ENCODE data around the gene CHST13.

The CHST13 gene

DNA sequence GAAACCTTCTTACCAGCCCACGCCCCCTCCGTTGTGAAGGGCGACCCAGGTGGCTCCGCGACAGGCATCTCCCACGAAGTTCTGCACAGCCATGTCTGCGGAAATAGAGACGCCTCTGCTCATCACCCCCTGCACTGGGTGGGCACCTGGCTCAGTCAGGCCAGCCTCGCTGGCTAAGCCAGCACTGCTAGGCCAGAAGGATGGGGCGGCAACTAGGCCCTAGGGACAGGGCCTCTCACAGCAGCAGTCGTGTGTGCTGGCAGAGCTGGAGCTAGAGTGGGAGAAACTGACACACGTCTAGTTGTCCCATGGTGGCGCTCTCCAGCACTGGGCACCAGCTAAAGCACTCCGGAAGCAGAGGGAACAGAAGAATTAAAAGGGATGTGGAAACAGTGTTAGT is 35.8 kb upstream of the CHST13 start:
- DNase-seq (ENCODE audit: low read depth) = no peak

DNA sequence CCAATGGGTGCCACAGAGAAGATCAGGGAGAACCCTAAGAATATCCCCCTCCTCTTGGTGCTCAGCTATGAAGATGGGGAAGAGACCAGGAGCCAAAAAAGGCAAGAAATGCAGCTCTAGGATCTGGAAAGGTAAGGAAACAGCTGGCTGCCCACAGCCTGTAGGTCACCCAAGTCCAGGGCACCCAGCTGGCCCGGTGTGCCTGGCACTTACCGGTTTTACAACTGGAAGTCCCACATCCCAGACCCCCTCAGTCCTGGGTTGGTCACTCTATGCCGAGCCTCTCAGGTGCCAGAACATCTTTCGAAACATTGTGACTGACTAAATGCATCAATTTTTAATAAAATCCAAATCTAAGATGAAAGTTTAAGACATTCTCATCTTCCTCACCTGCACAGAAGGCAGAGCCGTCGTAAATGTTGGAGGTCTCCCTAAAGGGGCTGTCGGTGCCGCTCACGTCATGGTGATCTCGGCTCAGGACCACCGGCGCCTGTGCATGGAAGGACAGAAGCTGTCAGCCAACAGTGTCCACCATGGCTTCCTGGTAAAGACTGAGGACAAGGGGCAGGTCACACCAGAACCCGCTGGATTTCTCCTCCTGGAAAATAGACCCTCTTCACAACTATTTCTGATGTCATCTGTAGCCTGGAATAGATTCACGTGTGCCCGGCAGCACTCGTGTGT is 34.9 kb upstream of the CHST13 start:
- no peak for DNase-seq (ENCODE audit: low read depth)

DNA sequence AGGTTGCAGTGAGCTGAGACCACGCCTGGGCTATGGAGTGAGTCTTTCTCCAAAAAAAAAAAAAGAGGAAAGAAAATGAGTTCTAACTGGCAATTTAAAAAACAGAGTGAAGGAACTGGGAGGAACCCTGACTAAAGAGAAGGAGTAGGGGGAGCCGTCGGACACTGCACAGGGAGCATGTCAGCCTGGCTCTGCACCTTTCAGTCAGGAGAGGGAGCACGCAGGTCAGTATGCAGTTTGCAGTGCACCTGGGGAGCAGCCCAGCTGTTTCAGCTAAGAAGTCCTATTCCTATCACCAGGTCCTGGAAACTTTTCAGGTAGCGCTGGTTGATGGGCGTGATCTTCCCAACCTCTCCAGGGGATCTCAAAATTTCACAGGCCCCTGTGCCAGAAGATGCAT is 33.3 kb upstream of the CHST13 start:
- no peak for DNase-seq (ENCODE audit: low read depth)

GRCh38 chr3:126491221-126492013 is 32.5 kb upstream of the CHST13 start:
- DNase-seq (ENCODE audit: low read depth) = no peak

DNA sequence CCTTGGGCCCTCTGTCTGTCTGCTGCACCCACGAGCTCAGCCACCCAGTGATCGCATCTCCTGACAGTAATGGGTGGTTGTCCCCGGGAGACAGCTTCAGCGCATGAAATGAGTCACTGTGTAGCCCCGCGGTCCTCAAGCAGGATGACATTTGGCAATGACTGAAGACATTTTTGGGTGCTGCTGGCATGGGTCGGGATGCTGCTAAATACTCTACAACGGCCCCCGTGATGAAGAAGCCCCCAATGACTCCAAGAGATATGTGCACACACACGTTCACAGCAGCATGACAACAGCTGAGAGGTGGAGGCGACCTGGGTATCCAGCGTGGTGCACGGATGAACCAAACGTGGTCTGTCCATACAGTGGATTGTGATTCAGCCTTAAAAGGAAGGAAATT is 30.9 kb upstream of the CHST13 start:
- DNase-seq (ENCODE audit: low read depth) = no peak

DNA sequence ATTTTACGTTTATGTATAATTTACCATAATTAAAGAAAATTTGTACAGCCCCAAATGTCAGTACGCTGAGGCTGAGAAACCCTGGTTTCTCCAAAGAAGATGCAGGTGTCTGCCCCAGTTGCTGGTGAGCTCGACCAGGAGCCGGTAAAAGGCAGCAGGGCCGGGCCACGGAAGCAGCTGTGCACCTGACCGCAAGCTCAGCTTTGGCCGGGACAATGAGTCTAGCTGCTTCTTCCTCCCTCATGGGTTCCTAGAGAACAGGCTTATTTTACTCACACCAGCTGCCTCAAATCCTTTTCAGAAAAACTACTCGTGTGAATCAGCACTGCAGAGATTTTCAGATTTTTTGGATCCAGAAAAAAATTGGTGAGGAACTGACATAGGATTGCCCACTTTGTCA is 30.2 kb upstream of the CHST13 start:
- no peak for DNase-seq (ENCODE audit: low read depth)

- DNase-seq (ENCODE audit: low read depth) = no peak
Observed at GRCh38 chr3:126494204-126494969, 29.6 kb upstream of the CHST13 start.

GRCh38 chr3:126494970-126495230 is 29.1 kb upstream of the CHST13 start:
- DNase-seq (ENCODE audit: low read depth) = no peak

- no peak for DNase-seq (ENCODE audit: low read depth)
Observed at GRCh38 chr3:126495786-126496185, 28.2 kb upstream of the CHST13 start.

- no peak for DNase-seq (ENCODE audit: low read depth)
Observed at GRCh38 chr3:126496894-126497850, 26.8 kb upstream of the CHST13 start.

GRCh38 chr3:126497956-126498355 is 26.0 kb upstream of the CHST13 start:
- DNase-seq (ENCODE audit: low read depth) = no peak

DNA sequence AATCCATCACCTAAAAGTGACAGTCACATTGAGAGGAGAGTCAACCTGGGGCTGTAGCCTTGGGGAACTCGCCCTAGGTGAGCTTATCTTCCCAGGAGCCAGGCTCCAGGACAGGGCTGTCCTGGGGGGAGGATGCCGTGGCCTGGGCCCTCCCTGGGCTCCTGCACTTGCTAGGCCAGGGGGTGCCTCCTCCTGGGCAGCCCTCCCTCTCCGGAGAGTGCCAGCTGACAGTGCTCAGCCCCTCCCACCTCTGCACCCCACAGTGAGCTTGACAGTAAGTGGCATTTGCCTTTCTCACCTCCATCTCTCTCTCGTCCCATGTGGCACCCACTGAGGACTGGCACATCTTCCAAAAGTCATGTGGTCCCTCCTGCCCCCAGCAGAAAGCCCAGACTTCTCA is 25.5 kb upstream of the CHST13 start:
- DNase-seq (ENCODE audit: low read depth) = no peak

- DNase-seq (ENCODE audit: low read depth) = no peak
Observed at GRCh38 chr3:126498929-126499328, 25.0 kb upstream of the CHST13 start.

DNA sequence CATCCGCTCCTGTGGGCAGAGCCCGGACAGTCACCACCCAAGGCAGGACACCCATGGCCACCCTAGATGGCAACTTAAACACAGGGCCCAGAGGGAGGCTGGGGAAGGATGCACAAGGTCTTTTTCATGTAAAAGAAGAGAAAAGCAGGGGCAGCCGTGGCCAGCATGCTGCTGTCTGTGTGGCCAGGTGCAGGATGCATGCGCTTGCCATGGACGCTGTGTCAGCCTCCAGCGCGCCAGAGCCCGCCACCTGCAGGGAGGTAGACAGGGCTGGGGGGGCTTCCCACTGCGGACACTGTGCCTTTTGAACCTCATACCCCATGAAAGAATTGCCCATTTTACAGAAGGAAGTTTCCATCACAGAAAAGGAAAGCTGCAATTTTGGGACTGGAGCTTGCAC is 24.6 kb upstream of the CHST13 start:
- no peak for DNase-seq (ENCODE audit: low read depth)

- no peak for DNase-seq (ENCODE audit: low read depth)
Observed at GRCh38 chr3:126500016-126500415, 23.9 kb upstream of the CHST13 start.

DNA sequence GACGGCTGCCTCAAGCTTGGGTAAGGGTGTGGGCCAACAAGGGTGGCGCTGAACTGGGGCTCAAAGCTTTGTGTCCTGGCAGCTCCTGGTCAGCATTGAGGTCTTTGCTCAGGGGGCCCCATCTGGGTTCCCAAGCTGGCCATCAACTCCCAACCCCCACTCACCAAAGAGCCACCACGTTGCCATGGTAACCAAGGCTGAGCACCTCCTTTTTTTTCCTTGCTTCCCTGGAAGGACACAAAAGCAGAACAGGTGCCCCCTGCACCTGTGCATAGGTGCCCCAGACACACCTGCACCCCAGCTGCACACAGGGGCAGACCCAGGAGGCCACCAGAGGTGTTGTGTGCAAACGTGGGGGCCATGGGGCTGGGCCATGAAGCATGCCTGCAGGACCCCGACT is 22.9 kb upstream of the CHST13 start:
- DNase-seq (ENCODE audit: low read depth) = no peak

GRCh38 chr3:126501736-126502135 is 22.2 kb upstream of the CHST13 start:
- DNase-seq (ENCODE audit: low read depth) = no peak

DNA sequence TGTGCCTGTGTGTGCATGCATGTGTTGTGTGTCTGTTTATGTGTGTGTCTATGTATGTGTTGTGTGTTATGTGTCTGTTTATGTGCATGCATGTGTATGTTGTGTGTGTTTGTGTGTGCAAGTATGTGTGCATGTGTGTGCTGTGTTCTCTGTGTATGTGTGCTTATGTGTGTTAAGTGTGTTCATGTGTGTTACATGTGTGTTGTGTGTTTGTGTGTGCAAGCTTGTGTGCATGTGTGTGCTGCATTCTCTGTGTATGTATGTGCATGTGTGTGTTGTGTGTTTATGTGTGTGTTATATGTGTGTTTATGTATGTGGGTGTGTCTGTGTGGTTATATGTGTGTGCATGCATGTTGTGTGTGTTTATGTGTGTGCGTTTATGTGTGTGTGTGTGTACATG is 21.3 kb upstream of the CHST13 start:
- no peak for DNase-seq (ENCODE audit: low read depth)

GRCh38 chr3:126503701-126504100 is 20.3 kb upstream of the CHST13 start:
- no peak for DNase-seq (ENCODE audit: low read depth)

GRCh38 chr3:126507886-126508285 is 16.1 kb upstream of the CHST13 start:
- DNase-seq (ENCODE audit: low read depth) = no peak

DNA sequence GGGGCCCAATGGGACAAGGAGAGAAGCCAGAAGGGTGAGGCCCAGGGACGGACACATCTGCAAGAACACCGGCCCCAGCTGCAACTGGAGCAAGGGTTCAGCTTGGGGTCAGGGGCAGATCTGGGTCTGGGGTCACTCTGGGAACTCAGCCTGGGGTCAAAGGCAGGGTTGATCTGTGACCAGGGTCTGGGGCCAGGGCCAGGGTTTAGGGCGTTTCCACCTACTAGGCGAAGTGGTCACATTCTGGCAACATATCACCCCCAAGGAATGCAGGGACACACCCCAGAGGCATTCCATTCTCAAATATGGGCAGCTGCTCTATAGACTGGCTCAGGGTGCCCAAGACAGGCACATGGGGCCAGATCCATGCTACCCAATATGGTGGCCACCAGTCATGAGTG is 15.4 kb upstream of the CHST13 start:
- no peak for DNase-seq (ENCODE audit: low read depth)
